ENCODE results near the gene TBXAS1. TPM values are rescaled to one million over a fixed set of nuclear protein-coding genes. Genes with fewer than 3 reads are reported as not detected.

Gene TBXAS1
- total and polyA plus RNA-seq, 2 experiments from 2014 or later, result 1.3 TPM; not detected in 1

DNA sequence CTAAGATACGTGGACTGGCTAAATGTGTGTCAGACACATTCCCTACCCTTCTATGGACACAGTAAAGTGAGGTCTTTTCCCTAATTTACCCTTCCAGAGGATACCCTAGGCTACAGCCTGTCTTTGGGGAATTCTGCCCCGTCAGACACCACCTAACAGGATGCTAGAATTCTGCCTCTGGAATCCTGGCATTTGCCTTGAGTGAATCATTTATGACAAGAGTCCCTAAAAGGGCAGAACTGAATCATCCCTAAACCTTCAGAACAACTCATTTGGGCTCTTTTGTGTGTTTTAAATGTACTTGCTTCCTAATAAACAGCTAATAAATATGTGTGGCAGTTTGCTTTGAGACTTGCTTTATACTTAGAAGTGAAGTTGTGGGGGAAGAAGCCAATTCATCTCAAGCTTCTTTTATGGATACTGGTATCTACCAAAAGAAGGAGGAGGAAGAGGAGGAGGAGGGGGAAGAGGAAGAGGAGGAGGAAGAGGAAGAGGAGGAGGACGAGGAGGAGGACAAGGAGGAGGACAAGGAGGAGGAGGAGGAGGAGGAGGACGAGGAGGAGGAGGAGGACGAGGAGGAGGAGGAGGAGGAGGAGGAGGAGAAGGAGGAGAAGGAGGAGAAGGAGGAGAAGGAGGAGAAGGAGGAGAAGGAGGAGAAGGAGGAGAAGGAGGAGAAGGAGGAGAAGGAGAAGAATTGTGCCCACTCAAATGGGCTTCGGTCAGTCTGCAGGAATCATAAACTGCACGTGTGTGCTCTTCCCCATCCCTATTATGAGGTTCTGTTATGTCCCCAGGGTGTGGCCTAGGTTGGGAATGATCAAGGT lies 206.5 kb downstream of the TBXAS1 start:
- Histone ChIP-seq H3K4me1 (ENCODE audit: insufficient read depth) (no peaks in the 10 kb centered on the region), H3K4me2 (no peak overlapping the region), H3K27me3 (ENCODE audit: insufficient read depth) (no peaks in the 10 kb centered on the region), H3K9me2 (ENCODE audit: insufficient read depth) (no peaks in the 10 kb centered on the region), H2AFZ (no peak overlapping the region), H3K27ac (ENCODE audit: low read depth) (no peak overlapping the region), H3K79me2 (replicated peaks; ENCODE audit: insufficient read depth) (no peaks in the 10 kb centered on the region), H3K36me3 (ENCODE audit: insufficient read depth) (no peaks in the 10 kb centered on the region), H3K4me3 (no peak overlapping the region), H3F3A (replicated peaks; ENCODE audit: low read depth) (no peaks in the 10 kb centered on the region), H4K20me1 (replicated peaks; ENCODE audit: insufficient read depth) (no peaks in the 10 kb centered on the region)
- peaks cover 11% of the 10 kb centered on the region; the same call in 2 of the 3 replicates for H3K36me3 Mint-ChIP-seq (ENCODE audit: low read depth)
- no peaks in the 10 kb centered on the region for H3K27me3 Mint-ChIP-seq (ENCODE audit: insufficient read depth, low read depth, poor library complexity)
- TF ChIP-seq JUNB (IDR thresholded peaks at IDR 0.05; ENCODE audit: unreplicated experiment) (no peak), EZH2phosphoT487 (IDR thresholded peaks at IDR 0.05; ENCODE audit: unreplicated experiment) (no peak), STAT1 (IDR thresholded peaks at IDR 0.05; ENCODE audit: unreplicated experiment) (no peak), EZH2 (IDR thresholded peaks at IDR 0.05; ENCODE audit: low read depth, unreplicated experiment) (no peak), NANOG (IDR thresholded peaks at IDR 0.05; ENCODE audit: borderline replicate concordance) (no peak), POLR2AphosphoS5 (IDR thresholded peaks at IDR 0.05; ENCODE audit: low read depth) (no peak), ZNF114 (CRISPR knock-in tag; IDR thresholded peaks at IDR 0.05) (no peak), ZNF331 (CRISPR knock-in tag; IDR thresholded peaks at IDR 0.05; ENCODE audit: low read depth) (no peak), CREB1 (CRISPR knock-in tag; IDR thresholded peaks at IDR 0.05; ENCODE audit: low read depth) (no peak)
- TF ChIP-seq, protein P1, sequence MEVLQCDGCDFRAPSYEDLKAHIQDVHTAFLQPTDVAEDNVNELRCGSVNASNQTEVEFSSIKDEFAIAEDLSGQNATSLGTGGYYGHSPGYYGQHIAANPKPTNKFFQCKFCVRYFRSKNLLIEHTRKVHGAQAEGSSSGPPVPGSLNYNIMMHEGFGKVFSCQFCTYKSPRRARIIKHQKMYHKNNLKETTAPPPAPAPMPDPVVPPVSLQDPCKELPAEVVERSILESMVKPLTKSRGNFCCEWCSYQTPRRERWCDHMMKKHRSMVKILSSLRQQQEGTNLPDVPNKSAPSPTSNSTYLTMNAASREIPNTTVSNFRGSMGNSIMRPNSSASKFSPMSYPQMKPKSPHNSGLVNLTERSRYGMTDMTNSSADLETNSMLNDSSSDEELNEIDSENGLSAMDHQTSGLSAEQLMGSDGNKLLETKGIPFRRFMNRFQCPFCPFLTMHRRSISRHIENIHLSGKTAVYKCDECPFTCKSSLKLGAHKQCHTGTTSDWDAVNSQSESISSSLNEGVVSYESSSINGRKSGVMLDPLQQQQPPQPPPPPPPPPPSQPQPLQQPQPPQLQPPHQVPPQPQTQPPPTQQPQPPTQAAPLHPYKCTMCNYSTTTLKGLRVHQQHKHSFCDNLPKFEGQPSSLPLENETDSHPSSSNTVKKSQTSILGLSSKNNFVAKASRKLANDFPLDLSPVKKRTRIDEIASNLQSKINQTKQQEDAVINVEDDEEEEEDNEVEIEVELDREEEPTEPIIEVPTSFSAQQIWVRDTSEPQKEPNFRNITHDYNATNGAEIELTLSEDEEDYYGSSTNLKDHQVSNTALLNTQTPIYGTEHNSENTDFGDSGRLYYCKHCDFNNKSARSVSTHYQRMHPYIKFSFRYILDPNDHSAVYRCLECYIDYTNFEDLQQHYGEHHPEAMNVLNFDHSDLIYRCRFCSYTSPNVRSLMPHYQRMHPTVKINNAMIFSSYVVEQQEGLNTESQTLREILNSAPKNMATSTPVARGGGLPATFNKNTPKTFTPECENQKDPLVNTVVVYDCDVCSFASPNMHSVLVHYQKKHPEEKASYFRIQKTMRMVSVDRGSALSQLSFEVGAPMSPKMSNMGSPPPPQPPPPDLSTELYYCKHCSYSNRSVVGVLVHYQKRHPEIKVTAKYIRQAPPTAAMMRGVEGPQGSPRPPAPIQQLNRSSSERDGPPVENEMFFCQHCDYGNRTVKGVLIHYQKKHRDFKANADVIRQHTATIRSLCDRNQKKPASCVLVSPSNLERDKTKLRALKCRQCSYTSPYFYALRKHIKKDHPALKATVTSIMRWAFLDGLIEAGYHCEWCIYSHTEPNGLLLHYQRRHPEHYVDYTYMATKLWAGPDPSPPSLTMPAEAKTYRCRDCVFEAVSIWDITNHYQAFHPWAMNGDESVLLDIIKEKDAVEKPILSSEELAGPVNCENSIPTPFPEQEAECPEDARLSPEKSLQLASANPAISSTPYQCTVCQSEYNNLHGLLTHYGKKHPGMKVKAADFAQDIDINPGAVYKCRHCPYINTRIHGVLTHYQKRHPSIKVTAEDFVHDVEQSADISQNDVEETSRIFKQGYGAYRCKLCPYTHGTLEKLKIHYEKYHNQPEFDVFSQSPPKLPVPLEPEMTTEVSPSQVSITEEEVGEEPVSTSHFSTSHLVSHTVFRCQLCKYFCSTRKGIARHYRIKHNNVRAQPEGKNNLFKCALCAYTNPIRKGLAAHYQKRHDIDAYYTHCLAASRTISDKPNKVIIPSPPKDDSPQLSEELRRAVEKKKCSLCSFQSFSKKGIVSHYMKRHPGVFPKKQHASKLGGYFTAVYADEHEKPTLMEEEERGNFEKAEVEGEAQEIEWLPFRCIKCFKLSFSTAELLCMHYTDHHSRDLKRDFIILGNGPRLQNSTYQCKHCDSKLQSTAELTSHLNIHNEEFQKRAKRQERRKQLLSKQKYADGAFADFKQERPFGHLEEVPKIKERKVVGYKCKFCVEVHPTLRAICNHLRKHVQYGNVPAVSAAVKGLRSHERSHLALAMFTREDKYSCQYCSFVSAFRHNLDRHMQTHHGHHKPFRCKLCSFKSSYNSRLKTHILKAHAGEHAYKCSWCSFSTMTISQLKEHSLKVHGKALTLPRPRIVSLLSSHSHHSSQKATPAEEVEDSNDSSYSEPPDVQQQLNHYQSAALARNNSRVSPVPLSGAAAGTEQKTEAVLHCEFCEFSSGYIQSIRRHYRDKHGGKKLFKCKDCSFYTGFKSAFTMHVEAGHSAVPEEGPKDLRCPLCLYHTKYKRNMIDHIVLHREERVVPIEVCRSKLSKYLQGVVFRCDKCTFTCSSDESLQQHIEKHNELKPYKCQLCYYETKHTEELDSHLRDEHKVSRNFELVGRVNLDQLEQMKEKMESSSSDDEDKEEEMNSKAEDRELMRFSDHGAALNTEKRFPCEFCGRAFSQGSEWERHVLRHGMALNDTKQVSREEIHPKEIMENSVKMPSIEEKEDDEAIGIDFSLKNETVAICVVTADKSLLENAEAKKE (CRISPR knock-in tag; IDR thresholded peaks at IDR 0.05), result no peak
- TF ChIP-seq, protein P2, sequence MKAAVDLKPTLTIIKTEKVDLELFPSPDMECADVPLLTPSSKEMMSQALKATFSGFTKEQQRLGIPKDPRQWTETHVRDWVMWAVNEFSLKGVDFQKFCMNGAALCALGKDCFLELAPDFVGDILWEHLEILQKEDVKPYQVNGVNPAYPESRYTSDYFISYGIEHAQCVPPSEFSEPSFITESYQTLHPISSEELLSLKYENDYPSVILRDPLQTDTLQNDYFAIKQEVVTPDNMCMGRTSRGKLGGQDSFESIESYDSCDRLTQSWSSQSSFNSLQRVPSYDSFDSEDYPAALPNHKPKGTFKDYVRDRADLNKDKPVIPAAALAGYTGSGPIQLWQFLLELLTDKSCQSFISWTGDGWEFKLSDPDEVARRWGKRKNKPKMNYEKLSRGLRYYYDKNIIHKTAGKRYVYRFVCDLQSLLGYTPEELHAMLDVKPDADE (IDR thresholded peaks at IDR 0.05), result no peak
- TF ChIP-seq, protein P3, sequence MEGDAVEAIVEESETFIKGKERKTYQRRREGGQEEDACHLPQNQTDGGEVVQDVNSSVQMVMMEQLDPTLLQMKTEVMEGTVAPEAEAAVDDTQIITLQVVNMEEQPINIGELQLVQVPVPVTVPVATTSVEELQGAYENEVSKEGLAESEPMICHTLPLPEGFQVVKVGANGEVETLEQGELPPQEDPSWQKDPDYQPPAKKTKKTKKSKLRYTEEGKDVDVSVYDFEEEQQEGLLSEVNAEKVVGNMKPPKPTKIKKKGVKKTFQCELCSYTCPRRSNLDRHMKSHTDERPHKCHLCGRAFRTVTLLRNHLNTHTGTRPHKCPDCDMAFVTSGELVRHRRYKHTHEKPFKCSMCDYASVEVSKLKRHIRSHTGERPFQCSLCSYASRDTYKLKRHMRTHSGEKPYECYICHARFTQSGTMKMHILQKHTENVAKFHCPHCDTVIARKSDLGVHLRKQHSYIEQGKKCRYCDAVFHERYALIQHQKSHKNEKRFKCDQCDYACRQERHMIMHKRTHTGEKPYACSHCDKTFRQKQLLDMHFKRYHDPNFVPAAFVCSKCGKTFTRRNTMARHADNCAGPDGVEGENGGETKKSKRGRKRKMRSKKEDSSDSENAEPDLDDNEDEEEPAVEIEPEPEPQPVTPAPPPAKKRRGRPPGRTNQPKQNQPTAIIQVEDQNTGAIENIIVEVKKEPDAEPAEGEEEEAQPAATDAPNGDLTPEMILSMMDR (conservative IDR thresholded peaks at IDR 0.05; ENCODE audit: low read depth in 2 of 2), result no peak
- TF ChIP-seq, protein P4, sequence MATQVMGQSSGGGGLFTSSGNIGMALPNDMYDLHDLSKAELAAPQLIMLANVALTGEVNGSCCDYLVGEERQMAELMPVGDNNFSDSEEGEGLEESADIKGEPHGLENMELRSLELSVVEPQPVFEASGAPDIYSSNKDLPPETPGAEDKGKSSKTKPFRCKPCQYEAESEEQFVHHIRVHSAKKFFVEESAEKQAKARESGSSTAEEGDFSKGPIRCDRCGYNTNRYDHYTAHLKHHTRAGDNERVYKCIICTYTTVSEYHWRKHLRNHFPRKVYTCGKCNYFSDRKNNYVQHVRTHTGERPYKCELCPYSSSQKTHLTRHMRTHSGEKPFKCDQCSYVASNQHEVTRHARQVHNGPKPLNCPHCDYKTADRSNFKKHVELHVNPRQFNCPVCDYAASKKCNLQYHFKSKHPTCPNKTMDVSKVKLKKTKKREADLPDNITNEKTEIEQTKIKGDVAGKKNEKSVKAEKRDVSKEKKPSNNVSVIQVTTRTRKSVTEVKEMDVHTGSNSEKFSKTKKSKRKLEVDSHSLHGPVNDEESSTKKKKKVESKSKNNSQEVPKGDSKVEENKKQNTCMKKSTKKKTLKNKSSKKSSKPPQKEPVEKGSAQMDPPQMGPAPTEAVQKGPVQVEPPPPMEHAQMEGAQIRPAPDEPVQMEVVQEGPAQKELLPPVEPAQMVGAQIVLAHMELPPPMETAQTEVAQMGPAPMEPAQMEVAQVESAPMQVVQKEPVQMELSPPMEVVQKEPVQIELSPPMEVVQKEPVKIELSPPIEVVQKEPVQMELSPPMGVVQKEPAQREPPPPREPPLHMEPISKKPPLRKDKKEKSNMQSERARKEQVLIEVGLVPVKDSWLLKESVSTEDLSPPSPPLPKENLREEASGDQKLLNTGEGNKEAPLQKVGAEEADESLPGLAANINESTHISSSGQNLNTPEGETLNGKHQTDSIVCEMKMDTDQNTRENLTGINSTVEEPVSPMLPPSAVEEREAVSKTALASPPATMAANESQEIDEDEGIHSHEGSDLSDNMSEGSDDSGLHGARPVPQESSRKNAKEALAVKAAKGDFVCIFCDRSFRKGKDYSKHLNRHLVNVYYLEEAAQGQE (IDR thresholded peaks at IDR 0.05; ENCODE audit: unreplicated experiment), result no peak
- DNase-seq (ENCODE audit: low spot score) (no peak), ATAC-seq (no peak)
- H3K4me1 Mint-ChIP-seq, result no peaks in the 10 kb centered on the region
- no peak overlapping the region for H3K27ac Mint-ChIP-seq
- no peaks in the 10 kb centered on the region for H3K9me3 Mint-ChIP-seq
- H3K4me3 Mint-ChIP-seq, result no peak overlapping the region
